WTC11 (cell line): ENCODE measurements around the gene FOXL2. TPM values are rescaled to one million over a fixed set of nuclear protein-coding genes. Genes with fewer than 3 reads are reported as not detected.
A peak's percentile ranks its signal among the peaks of the same experiment; 100 is the strongest.

ENCODE experiments used
- ATAC-seq: fragments of 200-7000 bp; cut with Tn5 transposase; 2 replicates; pipeline ENCODE4 v1.10.0; 2021; ENCODE audit warnings: mild to moderate bottlenecking, moderate library complexity
- CTCF ChIA-PET: fragments of 300-600 bp; sonication (Branson Sonifier 250); formaldehyde crosslinking; loops from one replicate; lab custom pipeline; 2021; ENCODE audit warnings: antibody characterized with exemption; lab: Charles Lee
- POLR2A ChIA-PET: fragments of 350-600 bp; sonication (Branson Sonifier 250); formaldehyde crosslinking; loops from one replicate; lab custom pipeline; 2021; ENCODE audit warnings: antibody characterized with exemption; lab: Charles Lee
- DNase-seq: peaks from one replicate; pipeline ENCODE4 v3.0.0; 2021; ENCODE audit warnings: low spot score
- H3K27ac Mint-ChIP-seq: 2 replicates; pipeline ENCODE4 v1.8.0; 2021; ENCODE audit warnings: mixed read lengths
- H3K27me3 Mint-ChIP-seq: 2 replicates; pipeline ENCODE4 v1.8.0; 2021; ENCODE audit warnings: low read depth, mild to moderate bottlenecking, moderate library complexity, mixed read lengths
- H3K36me3 Mint-ChIP-seq: 2 replicates; pipeline ENCODE4 v1.8.0; 2021; ENCODE audit warnings: mixed read lengths
- H3K4me1 Mint-ChIP-seq: 2 replicates; pipeline ENCODE4 v1.8.0; 2022; ENCODE audit warnings: mixed read lengths
- H3K4me3 Mint-ChIP-seq: 2 replicates; pipeline ENCODE4 v1.8.0; 2021; ENCODE audit warnings: mild to moderate bottlenecking, moderate library complexity, mixed read lengths
- H3K9me3 Mint-ChIP-seq: 2 replicates; pipeline ENCODE4 v1.8.0; 2021; ENCODE audit warnings: mixed read lengths
- AR ChIP-seq: fragments of 250-450 bp; sonication (Bioruptor Pico); IDR thresholded peaks from 2 replicates; pipeline ENCODE4 v1.9.0; 2021; ENCODE audit warnings: mild to moderate bottlenecking
- ATF6 ChIP-seq: sonication (generic); formaldehyde crosslinking; IDR thresholded peaks from 2 replicates; pipeline ENCODE4 v1.8.1; 2023; ENCODE audit warnings: mild to moderate bottlenecking, missing genetic modification reagents
- ERG ChIP-seq: fragments of 250-450 bp; sonication (Bioruptor Pico); IDR thresholded peaks from 2 replicates; pipeline ENCODE4 v1.8.0; 2021; ENCODE audit warnings: mild to moderate bottlenecking
- FOXK1 ChIP-seq: sonication (generic); formaldehyde crosslinking; IDR thresholded peaks from 2 replicates; pipeline ENCODE4 v1.8.0; 2022; ENCODE audit warnings: mild to moderate bottlenecking, moderate library complexity, missing genetic modification reagents
- IRF1 ChIP-seq: sonication (generic); formaldehyde crosslinking; IDR thresholded peaks from 2 replicates; pipeline ENCODE4 v1.8.0; 2023; ENCODE audit warnings: missing genetic modification reagents
- JUN ChIP-seq: sonication (generic); formaldehyde crosslinking; IDR thresholded peaks from 2 replicates; pipeline ENCODE4 v1.8.0; 2023; ENCODE audit warnings: mild to moderate bottlenecking, missing genetic modification reagents
- MAX ChIP-seq: sonication (generic); formaldehyde crosslinking; IDR thresholded peaks from 2 replicates; pipeline ENCODE4 v1.8.0; 2022; ENCODE audit warnings: mild to moderate bottlenecking, missing genetic modification reagents
- MXD4 ChIP-seq: fragments of 250-450 bp; sonication (Bioruptor Pico); IDR thresholded peaks from 2 replicates; pipeline ENCODE4 v1.8.0; 2021; ENCODE audit warnings: mild to moderate bottlenecking, moderate library complexity, borderline replicate concordance
- NFE2L1 ChIP-seq: sonication (generic); formaldehyde crosslinking; IDR thresholded peaks from 2 replicates; pipeline ENCODE4 v1.8.1; 2023; ENCODE audit warnings: missing genetic modification reagents
- NR1H2 ChIP-seq: sonication (generic); formaldehyde crosslinking; IDR thresholded peaks from 2 replicates; pipeline ENCODE4 v1.9.0; 2021; ENCODE audit warnings: mild to moderate bottlenecking, moderate library complexity, missing genetic modification reagents
- PRRX2 ChIP-seq: fragments of 250-450 bp; sonication (Bioruptor Pico); IDR thresholded peaks from 2 replicates; pipeline ENCODE4 v1.8.0; 2021; ENCODE audit warnings: mild to moderate bottlenecking
- TP53 ChIP-seq: sonication (generic); formaldehyde crosslinking; IDR thresholded peaks from 2 replicates; pipeline ENCODE4 v1.8.1; 2023; ENCODE audit warnings: mild to moderate bottlenecking, missing genetic modification reagents
- ZMAT4 ChIP-seq: fragments of 250-450 bp; sonication (Bioruptor Pico); IDR thresholded peaks from 2 replicates; pipeline ENCODE4 v1.9.0; 2021; ENCODE audit warnings: mild to moderate bottlenecking
- ZNF121 ChIP-seq: sonication (generic); formaldehyde crosslinking; IDR thresholded peaks from 2 replicates; pipeline ENCODE4 v1.8.0; 2023; ENCODE audit warnings: missing genetic modification reagents
- ZNF263 ChIP-seq: sonication (generic); formaldehyde crosslinking; IDR thresholded peaks from 2 replicates; pipeline ENCODE4 v1.8.1; 2022; ENCODE audit warnings: low read depth, mild to moderate bottlenecking, moderate library complexity, missing genetic modification reagents
- ZNF671 ChIP-seq: fragments of 250-450 bp; sonication (Bioruptor Pico); IDR thresholded peaks from 2 replicates; pipeline ENCODE4 v1.8.0; 2021; ENCODE audit warnings: mild to moderate bottlenecking
- total RNA-seq: library from RNA; stranded (reverse); gene quantifications from 3 replicates; pipeline ENCODE4 v1.2.3, GENCODE V29; 2021

The FOXL2 gene
- total RNA-seq, 1 experiment from 2014 or later = 1.4 TPM

GRCh38 chr3:138915503-138916498 lies 31.1 kb downstream of the FOXL2 start (continued):
- TF ChIP-seq AR (no peak), ATF6 (CRISPR knock-in tag) (no peak), ZMAT4 (CRISPR knock-in tag) (no peak), IRF1 (no peak), ERG (no peak), PRRX2 (CRISPR knock-in tag) (no peak), FOXK1 (CRISPR knock-in tag) (no peak), ZNF671 (CRISPR knock-in tag) (no peak), JUN (CRISPR knock-in tag) (no peak), MXD4 (no peak), TP53 (no peak), ZNF263 (CRISPR knock-in tag) (no peak), NR1H2 (no peak)

- no peak for DNase-seq
- no peaks in the 10 kb centered on the region for H3K36me3 Mint-ChIP-seq
- TF ChIP-seq MAX (CRISPR knock-in tag) (no peak), NFE2L1 (CRISPR knock-in tag) (0 out of 2 replicates have a peak, but pooled peaks have one; percentile 30), ZNF121 (CRISPR knock-in tag) (peak; percentile 2; the same call in 1 of the 2 replicates)
- H3K9me3 Mint-ChIP-seq = no peaks in the 10 kb centered on the region
- POLR2A ChIA-PET = interaction anchor here (1.0 to 1.7 kb wide), 5 partner anchors 21 to 321 kb away, joined by 4 to 13 read pairs (median 5); partner anchors contain the start of genes CEP70 and PIK3CB
- peaks cover 10% of the 10 kb centered on the region for H3K27me3 Mint-ChIP-seq
- no peak overlapping the region for H3K27ac Mint-ChIP-seq
- CTCF ChIA-PET = interaction anchor here (0.6 to 5.7 kb wide), 110 partner anchors 9 to 1118 kb away, joined by 3 to 152 read pairs (median 6); partner anchors contain the start of genes CEP70, ESYT3, FAIM and FOXL2
- peak; percentile 3 for ATAC-seq
- peak overlapping the region; percentile 66 for H3K4me3 Mint-ChIP-seq
- H3K4me1 Mint-ChIP-seq = peaks cover 3% of the 10 kb centered on the region
These were observed 32.0 kb downstream of the FOXL2 start for GRCh38 chr3:138914870-138915502.
